IMR-90 (cell line): ENCODE measurements around the gene DUS1L. TPM values are rescaled to one million over a fixed set of nuclear protein-coding genes. Genes with fewer than 3 reads are reported as not detected.

Experiments used
- ATAC-seq: fragments of 200-7000 bp; cut with Tn5 transposase; 2 replicates; pipeline ENCODE4 v1.9.1; 2020; ENCODE audit warnings: low read depth, mild to moderate bottlenecking, moderate library complexity
- BruUV-seq: library from RNA; stranded (reverse); fragments of 400-500 nt; replicated peaks from 2 replicates; lab custom pipeline; 2021; lab: Mats Ljungman, UMichigan
- CTCF ChIA-PET: fragments of 300-600 bp; formaldehyde crosslinking; extraction: SDS; loops from one replicate; lab custom pipeline; 2021; ENCODE audit warnings: antibody characterized with exemption; lab: Yijun Ruan, JAX
- POLR2A ChIA-PET: fragments of 300-600 bp; sonication (Branson Sonifier 250); formaldehyde crosslinking; loops from one replicate; lab custom pipeline; 2022; ENCODE audit warnings: antibody characterized with exemption; ENCODE audit not compliant: unreplicated experiment; lab: Charles Lee
- DNase-seq: peaks from one replicate; pipeline ENCODE4 v3.0.0; 2013
- H2AFZ ChIP-seq: replicated peaks from 2 replicates; pipeline ENCODE3; 2013; ENCODE audit warnings: low read length, mild to moderate bottlenecking; ENCODE audit not compliant: poor library complexity
- H2AK5ac ChIP-seq: 2 replicates; pipeline ENCODE4 v1.6.1; 2013; ENCODE audit warnings: low read depth, low read length, inconsistent platforms
- H2AK9ac ChIP-seq: replicated peaks from 2 replicates; pipeline ENCODE3; 2013; ENCODE audit warnings: mild to moderate bottlenecking, low read depth, low read length, moderate library complexity; ENCODE audit not compliant: poor library complexity
- H2BK120ac ChIP-seq: 2 replicates; pipeline ENCODE4 v1.6.1; 2013; ENCODE audit warnings: low read depth, low read length, inconsistent platforms
- H2BK15ac ChIP-seq: 3 replicates; pipeline ENCODE4 v1.6.1; 2013; ENCODE audit warnings: low read depth, low read length, inconsistent platforms
- H2BK20ac ChIP-seq: 2 replicates; pipeline ENCODE4 v1.6.1; 2013; ENCODE audit warnings: low read depth, mild to moderate bottlenecking, inconsistent platforms, low read length, moderate library complexity
- H2BK5ac ChIP-seq: 2 replicates; pipeline ENCODE4 v1.6.1; 2013; ENCODE audit warnings: mild to moderate bottlenecking, low read depth, low read length, inconsistent platforms; ENCODE audit not compliant: poor library complexity, severe bottlenecking
- H3K14ac ChIP-seq: replicated peaks from 2 replicates; pipeline ENCODE4 v1.6.1; 2013; ENCODE audit warnings: low read depth, low read length, inconsistent platforms
- H3K18ac ChIP-seq: 2 replicates; pipeline ENCODE4 v1.6.1; 2013; ENCODE audit warnings: low read depth, low read length, control low read depth
- H3K23ac ChIP-seq: 2 replicates; pipeline ENCODE4 v1.6.1; 2013; ENCODE audit warnings: low read depth, low read length, inconsistent platforms
- H3K27ac ChIP-seq: 2 replicates; pipeline ENCODE4 v1.5.1; 2013; ENCODE audit warnings: mild to moderate bottlenecking, control low read depth, low read length; ENCODE audit not compliant: insufficient read depth
- H3K27me3 ChIP-seq: 2 replicates; pipeline ENCODE4 v1.6.1; 2013; ENCODE audit warnings: low read length; ENCODE audit not compliant: control insufficient read depth, insufficient read depth
- H3K36me3 ChIP-seq: 2 replicates; pipeline ENCODE4 v1.6.1; 2013; ENCODE audit warnings: low read length, mixed read lengths; ENCODE audit not compliant: control insufficient read depth, insufficient read depth
- H3K4ac ChIP-seq: 2 replicates; pipeline ENCODE4 v1.6.1; 2013; ENCODE audit warnings: low read depth, low read length, inconsistent platforms
- H3K4me1 ChIP-seq: 2 replicates; pipeline ENCODE4 v1.6.1; 2013; ENCODE audit warnings: low read length, mixed read lengths; ENCODE audit not compliant: control insufficient read depth, insufficient read depth
- H3K4me2 ChIP-seq: 2 replicates; pipeline ENCODE4 v1.6.1; 2013; ENCODE audit warnings: low read depth, mild to moderate bottlenecking, control low read depth, low read length, moderate library complexity
- H3K4me3 ChIP-seq: 2 replicates; pipeline ENCODE4 v1.5.1; 2013; ENCODE audit warnings: low read depth, mild to moderate bottlenecking, control low read depth, low read length, moderate library complexity; ENCODE audit not compliant: insufficient read depth
- H3K56ac ChIP-seq: 2 replicates; pipeline ENCODE4 v1.6.1; 2013; ENCODE audit warnings: low read length, inconsistent platforms; ENCODE audit not compliant: insufficient read depth; ENCODE audit errors: extremely low read depth
- H3K79me1 ChIP-seq, 2 experiments: 2 replicates each; pipeline ENCODE4 v1.6.1; 2013; ENCODE audit warnings: low read length in 2 of 2, inconsistent platforms in 1 of 2, low read depth in 1 of 2
- H3K9ac ChIP-seq: 2 replicates; pipeline ENCODE4 v1.6.1; 2013; ENCODE audit warnings: low read depth, low read length, control low read depth
- H3K9me1 ChIP-seq: 2 replicates; pipeline ENCODE4 v1.6.1; 2013; ENCODE audit warnings: low read length, inconsistent platforms; ENCODE audit not compliant: insufficient read depth
- H3K9me3 ChIP-seq: 2 replicates; pipeline ENCODE4 v1.6.1; 2013; ENCODE audit warnings: low read length; ENCODE audit not compliant: control insufficient read depth, insufficient read depth
- H4K20me1 ChIP-seq: 2 replicates; pipeline ENCODE4 v1.6.1; 2013; ENCODE audit warnings: low read length, inconsistent platforms; ENCODE audit not compliant: insufficient read depth
- H4K5ac ChIP-seq: 2 replicates; pipeline ENCODE4 v1.6.1; 2013; ENCODE audit warnings: mild to moderate bottlenecking, low read depth, low read length, control low read depth
- H4K8ac ChIP-seq, 2 experiments: 2 replicates each; pipeline ENCODE4 v1.6.1; 2013; ENCODE audit warnings: low read depth in 2 of 2, low read length in 2 of 2, control low read depth in 1 of 2, inconsistent platforms in 1 of 2
- H4K91ac ChIP-seq: 2 replicates; pipeline ENCODE4 v1.6.1; 2013; ENCODE audit warnings: low read depth, low read length, inconsistent platforms; ENCODE audit not compliant: insufficient read depth
- BHLHE40 ChIP-seq: fragments of 150-350 bp; IDR thresholded peaks from 2 replicates; pipeline ENCODE4 v1.6.1; 2016; ENCODE audit warnings: mild to moderate bottlenecking, low read depth, low read length
- CEBPB ChIP-seq: IDR thresholded peaks from 2 replicates; pipeline ENCODE4 v1.6.1; 2012; ENCODE audit warnings: low read depth, low read length, improper control_type of control experiment
- CHD1 ChIP-seq: IDR thresholded peaks from 2 replicates; pipeline ENCODE4 v1.6.1; 2012; ENCODE audit warnings: low read depth, low read length, improper control_type of control experiment
- CTCF ChIP-seq: conservative IDR thresholded peaks from 2 replicates; pipeline ENCODE4 v1.5.1; 2012; ENCODE audit warnings: mild to moderate bottlenecking, low read depth, low read length, improper control_type of control experiment
- ELK1 ChIP-seq: fragments of 150-350 bp; IDR thresholded peaks from 2 replicates; pipeline ENCODE4 v1.6.1; 2016; ENCODE audit warnings: low read depth, mild to moderate bottlenecking, low read length, moderate library complexity, borderline replicate concordance
- FOS ChIP-seq: fragments of 150-350 bp; IDR thresholded peaks from 2 replicates; pipeline ENCODE4 v1.6.1; 2016; ENCODE audit warnings: low read depth, low read length
- MAFK ChIP-seq: IDR thresholded peaks from 2 replicates; pipeline ENCODE4 v1.6.1; 2012; ENCODE audit warnings: low read depth, low read length, improper control_type of control experiment
- MAZ ChIP-seq: IDR thresholded peaks from 2 replicates; pipeline ENCODE4 v1.6.1; 2012; ENCODE audit warnings: low read depth, mild to moderate bottlenecking, low read length, improper control_type of control experiment, moderate library complexity, borderline replicate concordance
- MXI1 ChIP-seq: IDR thresholded peaks from 2 replicates; pipeline ENCODE4 v1.6.1; 2012; ENCODE audit warnings: low read depth, mild to moderate bottlenecking, low read length, moderate library complexity, borderline replicate concordance
- NFE2L2 ChIP-seq: fragments of 150-350 bp; IDR thresholded peaks from 2 replicates; pipeline ENCODE4 v1.6.1; 2016; ENCODE audit warnings: low read depth, mild to moderate bottlenecking, low read length
- POLR2A ChIP-seq: IDR thresholded peaks from 2 replicates; pipeline ENCODE4 v1.6.1; 2012; ENCODE audit warnings: mild to moderate bottlenecking, low read depth, low read length
- RAD21 ChIP-seq: IDR thresholded peaks from 2 replicates; pipeline ENCODE4 v1.6.1; 2012; ENCODE audit warnings: low read length, improper control_type of control experiment
- RCOR1 ChIP-seq: IDR thresholded peaks from 2 replicates; pipeline ENCODE4 v1.6.1; 2012; ENCODE audit warnings: mild to moderate bottlenecking, low read length, improper control_type of control experiment; ENCODE audit not compliant: insufficient replicate concordance
- RFX5 ChIP-seq: IDR thresholded peaks from 2 replicates; pipeline ENCODE4 v1.8.0; 2012; ENCODE audit warnings: low read depth, mild to moderate bottlenecking, low read length, moderate library complexity
- SMC3 ChIP-seq: fragments of 150-350 bp; IDR thresholded peaks from 2 replicates; pipeline ENCODE4 v1.6.1; 2016; ENCODE audit warnings: low read depth, mild to moderate bottlenecking, antibody characterized with exemption, low read length, moderate library complexity
- USF2 ChIP-seq: fragments of 150-350 bp; IDR thresholded peaks from 2 replicates; pipeline ENCODE4 v1.6.1; 2017; ENCODE audit warnings: mild to moderate bottlenecking, antibody characterized with exemption, low read length, low read depth
- WGBS, 2 experiments: methylation state at CpG; one replicate each; pipeline versions ENCODE4 v1.1.5 to v1.1.7; 2013; ENCODE audit warnings: missing lambda C conversion rate in 2 of 2; ENCODE audit not compliant: insufficient read length in 1 of 2; ENCODE audit errors: extremely low coverage in 2 of 2; 5-methylcytosine and 5-hydroxymethylcytosine counted together
- dilution Hi-C: fragments of 300-500 bp; cut with HindIII; formaldehyde crosslinking; loops from one replicate; pipeline ENCODE4 v1.14.3; 2018; ENCODE audit warnings: low sequenced_read_pairs; ENCODE audit not compliant: unreplicated experiment
- in situ Hi-C: fragments of 300-500 bp; cut with MboI; formaldehyde crosslinking; loops from 3 replicates; pipeline ENCODE4 v1.14.3; 2019; ENCODE audit warnings: low sequenced_read_pairs, inconsistent platforms, mixed read lengths
- intact Hi-C: fragments of 100-400 bp; cut with micrococcal nuclease; formaldehyde crosslinking; loops from 2 replicates; pipeline ENCODE4 v1.10.0; 2022
- polyA plus RNA-seq, 3 experiments: library from polyadenylated mRNA; depleted of rRNA; stranded (reverse); fragments of >200 nt; gene quantifications; 2 replicates each; pipeline ENCODE4 v1.2.3, GENCODE V29; 2012; ENCODE audit warnings: low replicate concordance in 1 of 3
- total RNA-seq: library from RNA; depleted of rRNA; stranded (reverse); fragments of >200 nt; gene quantifications from 2 replicates; pipeline ENCODE4 v1.2.3, GENCODE V29; 2012

The DUS1L gene
- total and polyA plus RNA-seq, 2 of the 4 experiments (the other 2 are of a cell fraction), result 29.0 to 76.9 TPM

- Histone ChIP-seq H2BK20ac (no peak overlapping the region), H2AK9ac (peak overlapping the region; percentile 60), H3K4me2 (peak overlapping the region; percentile 93; the same call in 1 of the 2 replicates), H3K23ac (no peak overlapping the region), H4K8ac (no peak overlapping the region), H3K56ac (no peak overlapping the region), H3K9ac (no peak overlapping the region; the same call in 1 of the 2 replicates), H3K18ac (no peak overlapping the region), H3K4ac (no peak overlapping the region), H4K91ac (no peak overlapping the region), H3K4me1 (peaks cover 18% of the 10 kb centered on the region), H3K27me3 (no peaks in the 10 kb centered on the region), H2AK5ac (no peak overlapping the region), H4K20me1 (peaks cover 4% of the 10 kb centered on the region; the same call in 1 of the 2 replicates), H2BK5ac (no peak overlapping the region), H3K79me1 (peaks cover 16 to 45% of the 10 kb centered on the region in 2 experiments), H2BK15ac (no peak overlapping the region), H3K4me3 (peak overlapping the region; percentile 99; the same call in 1 of the 2 replicates), H3K14ac (no peak overlapping the region), H2AFZ (no peak overlapping the region), H2BK120ac (no peak overlapping the region), H3K9me3 (no peaks in the 10 kb centered on the region), H4K5ac (no peak overlapping the region), H3K36me3 (peaks cover 58% of the 10 kb centered on the region), H3K9me1 (peaks cover 5% of the 10 kb centered on the region), H3K27ac (no peak overlapping the region)
- in situ Hi-C loops (no loop called here), intact Hi-C loops (no loop called here), dilution Hi-C loops (no loop called here)
- POLR2A ChIA-PET, result no interaction called here
- CTCF ChIA-PET, result no interaction called here
- ATAC-seq (no peak), DNase-seq (no peak)
- no peak for TF ChIP-seq RFX5
- no peak for TF ChIP-seq ELK1
- no peak for TF ChIP-seq CTCF
- no peak for TF ChIP-seq POLR2A
- TF ChIP-seq CHD1, result no peak
- TF ChIP-seq MAZ, result no peak
- no peak for TF ChIP-seq CEBPB
- no peak for TF ChIP-seq MAFK
- no peak for TF ChIP-seq MXI1
- TF ChIP-seq SMC3, result no peak
- TF ChIP-seq USF2, result no peak
- TF ChIP-seq FOS, result no peak
- no peak for TF ChIP-seq RCOR1
- TF ChIP-seq RAD21, result no peak
- no peak for TF ChIP-seq NFE2L2
- no peak for TF ChIP-seq BHLHE40
- BruUV-seq, result no TSS peak
- WGBS, 2 experiments, result 93% methylated on average over 11 of the region's 19 CpGs; no CpG with 5 or more reads in 1 of the 2 experiments
These were observed 12.5 kb downstream of the DUS1L start for GRCh38 chr17:82053130-82053529.
